ENCODE data around the gene ZBTB16.

ZBTB16 gene

GRCh38 chr11:114257621-114258558, 198.4 kb downstream of the ZBTB16 start:
- TF ChIP-seq CTCF (conservative IDR thresholded peaks at IDR 0.05; ENCODE audit: low read depth), result no peak
- ChIA-PET CTCF (interaction anchor here (1.0 to 5.6 kb wide), 3 partner anchors 204 to 361 kb away, joined by 3 to 95 read pairs (median 3); no protein-coding TSS in a partner anchor), POLR2A (ENCODE audit: low non-redundant PET) (no interaction called here)
- H3K27ac ChIP-seq, result peak overlapping the region; percentile 91
- no peak for DNase-seq (ENCODE audit: low spot score)

DNA sequence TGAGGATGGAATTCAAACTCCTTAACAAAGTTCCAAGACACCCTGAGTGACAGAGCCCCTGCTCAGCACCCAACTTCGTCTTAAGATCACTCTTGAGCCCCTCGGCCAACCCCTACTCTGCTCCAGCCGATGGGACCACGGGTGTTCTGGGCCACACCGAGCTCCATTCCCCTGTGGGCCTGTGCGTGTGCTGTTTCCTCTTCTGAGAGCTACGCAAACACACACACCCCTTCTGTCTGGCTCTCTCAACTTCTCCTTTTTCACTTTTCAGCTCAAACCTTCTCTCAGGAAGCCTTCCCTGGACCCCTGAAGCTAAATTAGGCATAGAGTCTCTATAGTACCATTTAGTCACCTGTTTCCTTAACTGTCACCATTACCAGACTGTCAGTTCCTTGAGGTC, 199.2 kb downstream of the ZBTB16 start:
- no peak for DNase-seq (ENCODE audit: low spot score)
- no peak for TF ChIP-seq CTCF (conservative IDR thresholded peaks at IDR 0.05; ENCODE audit: low read depth)
- CTCF ChIA-PET, result interaction anchor here (0.6 to 5.6 kb wide), 4 partner anchors 204 to 936 kb away, joined by 3 to 95 read pairs (median 3); no protein-coding TSS in a partner anchor
- peak overlapping the region; percentile 91 for H3K27ac ChIP-seq
- POLR2A ChIA-PET (ENCODE audit: low non-redundant PET), result no interaction called here

GRCh38 chr11:114259124-114259526, 199.6 kb downstream of the ZBTB16 start:
- DNase-seq (ENCODE audit: low spot score), result no peak
- ChIA-PET POLR2A (ENCODE audit: low non-redundant PET) (no interaction called here), CTCF (interaction anchor here (0.6 to 5.6 kb wide), 4 partner anchors 222 to 936 kb away, joined by 3 to 97 read pairs (median 49); no protein-coding TSS in a partner anchor)
- H3K27ac ChIP-seq, result peak overlapping the region; percentile 91
- no peak for TF ChIP-seq CTCF (conservative IDR thresholded peaks at IDR 0.05; ENCODE audit: low read depth)

- no peak for TF ChIP-seq CTCF (conservative IDR thresholded peaks at IDR 0.05; ENCODE audit: low read depth)
- CTCF ChIA-PET, result interaction anchor here (0.6 to 5.6 kb wide), 5 partner anchors 222 to 937 kb away, joined by 3 to 97 read pairs (median 60); no protein-coding TSS in a partner anchor
- peak overlapping the region; percentile 91 for H3K27ac ChIP-seq
- DNase-seq (ENCODE audit: low spot score), result no peak
- POLR2A ChIA-PET (ENCODE audit: low non-redundant PET), result no interaction called here
These were observed 200.1 kb downstream of the ZBTB16 start for GRCh38 chr11:114259551-114259983.

- H3K27ac ChIP-seq, result peak overlapping the region; percentile 91
- no peak for TF ChIP-seq CTCF (conservative IDR thresholded peaks at IDR 0.05; ENCODE audit: low read depth)
- ChIA-PET POLR2A (ENCODE audit: low non-redundant PET) (no interaction called here), CTCF (interaction anchor here (0.6 to 5.6 kb wide), 18 partner anchors 9 to 454 kb away, joined by 3 to 97 read pairs (median 8); partner anchors contain the start of gene ZBTB16)
- DNase-seq (ENCODE audit: low spot score), result no peak
These were observed 200.6 kb downstream of the ZBTB16 start for GRCh38 chr11:114260077-114260476.

DNA sequence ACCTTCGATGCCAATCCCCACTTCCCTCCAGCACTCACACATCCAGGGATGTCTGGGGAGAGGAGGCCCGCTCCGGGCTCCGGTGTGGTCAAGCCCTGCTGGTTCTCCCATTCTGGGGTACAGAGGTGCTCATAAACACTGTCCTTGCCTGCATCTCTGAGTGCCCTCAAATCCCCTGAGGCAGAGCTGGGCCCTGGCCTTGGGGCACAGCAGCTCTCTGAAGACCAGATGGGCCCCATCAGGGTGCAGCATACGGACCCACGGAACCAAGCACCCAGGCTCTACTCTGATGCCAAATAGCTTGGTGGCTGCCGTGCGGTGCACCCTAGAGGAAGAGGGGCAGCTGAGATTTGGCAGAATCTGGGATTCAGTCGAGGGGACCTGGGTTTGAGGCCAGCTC, 201.0 kb downstream of the ZBTB16 start:
- TF ChIP-seq CTCF (conservative IDR thresholded peaks at IDR 0.05; ENCODE audit: low read depth), result no peak
- POLR2A ChIA-PET (ENCODE audit: low non-redundant PET), result no interaction called here
- DNase-seq (ENCODE audit: low spot score), result no peak
- peak overlapping the region; percentile 91 for H3K27ac ChIP-seq
- CTCF ChIA-PET, result interaction anchor here (0.6 to 5.6 kb wide), 26 partner anchors 9 to 454 kb away, joined by 3 to 97 read pairs (median 6); partner anchors contain the start of gene ZBTB16
